Osteoblast (primary cell): ENCODE results near the gene ACOX3. TPM values are rescaled to one million over a fixed set of nuclear protein-coding genes. Genes with fewer than 3 reads are reported as not detected.
"Not testable (repeated sequence)": the region's sequence is repeated elsewhere in the genome, so short reads cannot be mapped to it uniquely, and the experiment has no call there.

ENCODE experiments used
- DNase-seq: peaks from one replicate; pipeline ENCODE4 v3.0.0; 2011; ENCODE audit warnings: low spot score, mixed read lengths; ENCODE audit not compliant: insufficient read length; ENCODE audit errors: missing footprints
- H2AFZ ChIP-seq: 2 replicates; pipeline ENCODE4 v1.6.0; 2011; ENCODE audit warnings: mild to moderate bottlenecking, low read length
- H3K27ac ChIP-seq: 2 replicates; pipeline ENCODE4 v1.5.1; 2011; ENCODE audit warnings: mild to moderate bottlenecking, low read depth, low read length, moderate library complexity
- H3K27me3 ChIP-seq: 2 replicates; pipeline ENCODE4 v1.6.0; 2012; ENCODE audit warnings: mild to moderate bottlenecking, control low read depth, inconsistent platforms, low read length, moderate library complexity; ENCODE audit not compliant: insufficient read depth
- H3K36me3 ChIP-seq: 2 replicates; pipeline ENCODE4 v1.5.1; 2011; ENCODE audit warnings: mild to moderate bottlenecking, low read length, control low read depth, moderate library complexity; ENCODE audit not compliant: insufficient read depth
- H3K4me1 ChIP-seq: 2 replicates; pipeline ENCODE4 v1.5.1; 2011; ENCODE audit warnings: mild to moderate bottlenecking, low read length, control low read depth, moderate library complexity; ENCODE audit not compliant: insufficient read depth
- H3K4me2 ChIP-seq: 2 replicates; pipeline ENCODE4 v1.6.0; 2011; ENCODE audit warnings: mild to moderate bottlenecking, low read length; ENCODE audit not compliant: insufficient read depth
- H3K4me3 ChIP-seq: fragments of 200-600 bp; sonication (generic); 3 replicates; pipeline ENCODE4 v1.5.1; 2012; ENCODE audit warnings: mild to moderate bottlenecking, low read length, inconsistent platforms; ENCODE audit not compliant: insufficient read depth
- H3K79me2 ChIP-seq: 2 replicates; pipeline ENCODE4 v1.6.0; 2012; ENCODE audit warnings: mild to moderate bottlenecking, low read length, control low read depth, inconsistent platforms; ENCODE audit not compliant: insufficient read depth
- H3K9me3 ChIP-seq: 2 replicates; pipeline ENCODE4 v1.5.1; 2011; ENCODE audit warnings: low read depth, low read length, control low read depth
- H4K20me1 ChIP-seq: 2 replicates; pipeline ENCODE4 v1.6.0; 2012; ENCODE audit warnings: mild to moderate bottlenecking, low read length, control low read depth; ENCODE audit not compliant: insufficient read depth
- total RNA-seq: library from RNA; depleted of rRNA; stranded (reverse); fragments of >200 nt; gene quantifications from 2 replicates; pipeline ENCODE4 v1.2.3, GENCODE V29; 2012
- TF ChIP-seq, protein P1 (sequence below): IDR thresholded peaks from 2 replicates; pipeline ENCODE4 v1.5.1; 2011; ENCODE audit warnings: mild to moderate bottlenecking, low read depth, low read length, moderate library complexity; ENCODE audit errors: extremely low read depth

The ACOX3 gene
- total RNA-seq, 1 donor: 24.2 TPM

DNA sequence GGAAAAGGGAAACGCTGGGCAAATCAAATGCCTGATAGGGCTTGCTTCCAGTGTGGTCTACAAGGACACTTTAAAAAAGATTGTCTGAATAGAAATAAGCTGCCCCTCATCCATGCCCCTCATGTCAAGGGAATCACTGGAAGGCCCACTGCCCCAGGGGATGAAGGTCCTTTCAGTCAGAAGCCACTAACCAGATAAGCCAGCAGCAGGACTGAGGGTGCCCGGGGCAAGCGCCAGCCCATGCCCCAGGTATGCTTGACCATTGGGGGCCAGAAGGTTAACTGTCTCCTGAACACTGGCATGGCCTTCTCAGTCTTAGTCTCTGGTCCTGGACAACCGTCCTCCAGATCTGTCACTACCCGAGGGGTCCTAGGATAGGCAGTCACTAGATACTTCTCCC is 17.7 kb downstream of the ACOX3 start:
- no peak for DNase-seq
- Histone ChIP-seq H3K27me3 (no peaks in the 10 kb centered on the region), H3K4me1 (peaks cover 10% of the 10 kb centered on the region), H3K9me3 (no peaks in the 10 kb centered on the region), H3K79me2 (peaks cover 47% of the 10 kb centered on the region), H4K20me1 (peaks cover 28% of the 10 kb centered on the region), H2AFZ (no peak overlapping the region), H3K4me2 (no peak overlapping the region), H3K27ac (no peak overlapping the region), H3K4me3 (no peak overlapping the region), H3K36me3 (no peaks in the 10 kb centered on the region)
- TF ChIP-seq, protein P1, sequence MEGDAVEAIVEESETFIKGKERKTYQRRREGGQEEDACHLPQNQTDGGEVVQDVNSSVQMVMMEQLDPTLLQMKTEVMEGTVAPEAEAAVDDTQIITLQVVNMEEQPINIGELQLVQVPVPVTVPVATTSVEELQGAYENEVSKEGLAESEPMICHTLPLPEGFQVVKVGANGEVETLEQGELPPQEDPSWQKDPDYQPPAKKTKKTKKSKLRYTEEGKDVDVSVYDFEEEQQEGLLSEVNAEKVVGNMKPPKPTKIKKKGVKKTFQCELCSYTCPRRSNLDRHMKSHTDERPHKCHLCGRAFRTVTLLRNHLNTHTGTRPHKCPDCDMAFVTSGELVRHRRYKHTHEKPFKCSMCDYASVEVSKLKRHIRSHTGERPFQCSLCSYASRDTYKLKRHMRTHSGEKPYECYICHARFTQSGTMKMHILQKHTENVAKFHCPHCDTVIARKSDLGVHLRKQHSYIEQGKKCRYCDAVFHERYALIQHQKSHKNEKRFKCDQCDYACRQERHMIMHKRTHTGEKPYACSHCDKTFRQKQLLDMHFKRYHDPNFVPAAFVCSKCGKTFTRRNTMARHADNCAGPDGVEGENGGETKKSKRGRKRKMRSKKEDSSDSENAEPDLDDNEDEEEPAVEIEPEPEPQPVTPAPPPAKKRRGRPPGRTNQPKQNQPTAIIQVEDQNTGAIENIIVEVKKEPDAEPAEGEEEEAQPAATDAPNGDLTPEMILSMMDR: no peak

DNA sequence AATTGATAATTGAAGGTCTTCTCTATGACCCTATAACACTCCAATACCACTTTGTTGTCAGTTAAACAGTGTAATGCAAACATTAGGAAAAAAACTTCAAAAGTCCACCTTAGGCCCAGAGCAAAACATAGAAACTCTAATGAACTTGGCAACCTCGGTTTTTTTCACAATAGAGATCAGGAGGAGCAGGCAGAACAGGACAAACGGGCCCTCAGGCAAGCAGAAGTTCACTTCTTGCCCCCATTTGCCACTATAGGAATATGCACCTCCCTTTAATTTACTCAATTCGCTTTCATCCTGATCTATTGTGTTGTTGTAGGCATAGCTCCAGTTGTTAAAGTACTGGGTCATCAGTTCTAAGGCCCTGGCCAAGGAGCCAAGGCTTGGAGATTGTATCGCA is 18.2 kb downstream of the ACOX3 start:
- no peak for DNase-seq

DNA sequence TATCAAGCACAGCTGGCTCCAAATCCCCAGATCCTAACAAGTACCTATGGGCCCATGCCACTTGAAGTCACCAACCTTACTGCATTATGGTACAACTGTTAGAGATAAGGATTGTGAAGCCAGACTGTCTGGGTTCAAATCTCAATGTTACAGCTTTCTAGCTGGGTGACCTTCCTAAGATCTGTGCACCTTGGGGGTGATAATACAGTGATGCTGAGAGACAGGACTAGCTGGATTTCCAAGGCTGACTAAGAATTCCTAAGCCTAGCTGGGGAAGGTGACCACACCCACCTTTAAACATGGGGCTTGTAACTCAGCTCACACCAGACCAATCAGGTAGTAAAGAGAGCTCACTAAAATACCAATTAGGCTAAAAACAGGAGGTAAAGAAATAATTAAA is 20.4 kb downstream of the ACOX3 start:
- not testable (repeated sequence) for H3K4me1 ChIP-seq
- H3K79me2 ChIP-seq: peaks cover 42% of the 10 kb centered on the region
- peaks cover 38% of the 10 kb centered on the region for H4K20me1 ChIP-seq

More for the DNA sequence above, 18.2 kb downstream of the ACOX3 start:
- Histone ChIP-seq H3K79me2 (peaks cover 47% of the 10 kb centered on the region), H3K4me2 (no peak overlapping the region), H3K36me3 (no peaks in the 10 kb centered on the region), H4K20me1 (peaks cover 31% of the 10 kb centered on the region), H3K4me3 (no peak overlapping the region), H2AFZ (no peak overlapping the region), H3K27me3 (no peaks in the 10 kb centered on the region), H3K27ac (no peak overlapping the region), H3K9me3 (no peaks in the 10 kb centered on the region), H3K4me1 (peaks cover 5% of the 10 kb centered on the region)
- TF ChIP-seq, protein P1: no peak

DNA sequence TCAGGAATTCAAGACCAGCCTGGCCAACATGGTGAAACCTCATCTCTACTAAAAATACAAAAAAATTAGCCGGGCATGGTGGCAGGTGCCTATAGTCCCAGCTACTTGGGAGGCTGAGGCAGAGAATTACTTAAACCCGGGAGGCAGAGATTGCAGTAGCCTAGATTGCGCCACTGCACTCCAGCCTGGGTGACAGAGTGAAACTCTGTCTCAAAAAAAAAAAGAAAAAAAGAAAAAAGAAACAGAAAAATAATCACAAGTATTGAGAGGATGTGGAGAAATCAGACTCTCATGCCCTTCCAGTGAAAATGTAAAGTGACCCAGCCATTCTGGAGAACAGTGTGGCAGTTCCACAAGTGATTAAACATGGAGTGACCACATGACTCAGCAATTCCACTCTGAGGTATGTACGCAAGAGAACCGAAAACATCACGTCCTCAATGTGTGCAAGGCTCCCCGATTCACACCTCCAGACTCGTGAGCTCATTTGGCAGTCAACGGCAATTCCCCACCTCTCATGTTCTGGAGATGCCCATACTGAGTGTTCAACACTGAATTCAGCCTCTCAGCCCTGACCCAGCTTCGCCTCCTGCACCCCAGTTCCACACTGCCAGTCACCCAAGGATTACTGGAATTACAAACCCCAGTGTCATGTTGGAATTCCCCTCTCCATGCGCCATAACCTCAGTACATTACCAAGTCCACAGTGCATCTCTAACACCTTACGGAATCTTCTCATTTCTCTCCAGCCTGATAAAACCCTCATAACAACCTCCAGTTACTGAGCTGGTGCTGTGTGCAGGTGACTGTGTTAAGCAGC is 21.1 kb downstream of the ACOX3 start:
- H3K4me1 ChIP-seq: peaks cover 4% of the 10 kb centered on the region
- TF ChIP-seq, protein P1: no peak
- no peak overlapping the region for H3K4me3 ChIP-seq
- peaks cover 42% of the 10 kb centered on the region for H4K20me1 ChIP-seq
- H3K27me3 ChIP-seq: no peaks in the 10 kb centered on the region
- H3K9me3 ChIP-seq: no peaks in the 10 kb centered on the region
- peak overlapping the region; percentile 17 for H3K27ac ChIP-seq
- no peak for DNase-seq
- peaks cover 39% of the 10 kb centered on the region for H3K79me2 ChIP-seq
- no peak overlapping the region for H2AFZ ChIP-seq
- H3K36me3 ChIP-seq: peaks cover 15% of the 10 kb centered on the region
- peak overlapping the region; percentile 43 for H3K4me2 ChIP-seq

More for the DNA sequence above, 20.4 kb downstream of the ACOX3 start:
- H3K27ac ChIP-seq, H3K4me3 ChIP-seq, H2AFZ ChIP-seq, H3K9me3 ChIP-seq, H3K27me3 ChIP-seq, DNase-seq, H3K36me3 ChIP-seq, H3K4me2 ChIP-seq: not testable (repeated sequence)
